IMR-90 (cell line): ENCODE results near the gene VEGFC. TPM values are rescaled to one million over a fixed set of nuclear protein-coding genes. Genes with fewer than 3 reads are reported as not detected.
A peak's percentile ranks its signal among the peaks of the same experiment; 100 is the strongest.

Source experiments
- ATAC-seq: fragments of 200-7000 bp; cut with Tn5 transposase; 2 replicates; pipeline ENCODE4 v1.9.1; 2020; ENCODE audit warnings: low read depth, mild to moderate bottlenecking, moderate library complexity
- BruUV-seq: library from RNA; stranded (reverse); fragments of 400-500 nt; replicated peaks from 2 replicates; lab custom pipeline; 2021; lab: Mats Ljungman, UMichigan
- CTCF ChIA-PET: fragments of 300-600 bp; formaldehyde crosslinking; extraction: SDS; loops from one replicate; lab custom pipeline; 2021; ENCODE audit warnings: antibody characterized with exemption; lab: Yijun Ruan, JAX
- POLR2A ChIA-PET: fragments of 300-600 bp; sonication (Branson Sonifier 250); formaldehyde crosslinking; loops from one replicate; lab custom pipeline; 2022; ENCODE audit warnings: antibody characterized with exemption; ENCODE audit not compliant: unreplicated experiment; lab: Charles Lee
- DNase-seq: peaks from one replicate; pipeline ENCODE4 v3.0.0; 2013
- H2AFZ ChIP-seq: replicated peaks from 2 replicates; pipeline ENCODE3; 2013; ENCODE audit warnings: low read length, mild to moderate bottlenecking; ENCODE audit not compliant: poor library complexity
- H2AK5ac ChIP-seq: 2 replicates; pipeline ENCODE4 v1.6.1; 2013; ENCODE audit warnings: low read depth, low read length, inconsistent platforms
- H2AK9ac ChIP-seq: replicated peaks from 2 replicates; pipeline ENCODE3; 2013; ENCODE audit warnings: mild to moderate bottlenecking, low read depth, low read length, moderate library complexity; ENCODE audit not compliant: poor library complexity
- H2BK120ac ChIP-seq: 2 replicates; pipeline ENCODE4 v1.6.1; 2013; ENCODE audit warnings: low read depth, low read length, inconsistent platforms
- H2BK15ac ChIP-seq: 3 replicates; pipeline ENCODE4 v1.6.1; 2013; ENCODE audit warnings: low read depth, low read length, inconsistent platforms
- H2BK20ac ChIP-seq: 2 replicates; pipeline ENCODE4 v1.6.1; 2013; ENCODE audit warnings: low read depth, mild to moderate bottlenecking, inconsistent platforms, low read length, moderate library complexity
- H2BK5ac ChIP-seq: 2 replicates; pipeline ENCODE4 v1.6.1; 2013; ENCODE audit warnings: mild to moderate bottlenecking, low read depth, low read length, inconsistent platforms; ENCODE audit not compliant: poor library complexity, severe bottlenecking
- H3K14ac ChIP-seq: replicated peaks from 2 replicates; pipeline ENCODE4 v1.6.1; 2013; ENCODE audit warnings: low read depth, low read length, inconsistent platforms
- H3K18ac ChIP-seq: 2 replicates; pipeline ENCODE4 v1.6.1; 2013; ENCODE audit warnings: low read depth, low read length, control low read depth
- H3K23ac ChIP-seq: 2 replicates; pipeline ENCODE4 v1.6.1; 2013; ENCODE audit warnings: low read depth, low read length, inconsistent platforms
- H3K27ac ChIP-seq: 2 replicates; pipeline ENCODE4 v1.5.1; 2013; ENCODE audit warnings: mild to moderate bottlenecking, control low read depth, low read length; ENCODE audit not compliant: insufficient read depth
- H3K27me3 ChIP-seq: 2 replicates; pipeline ENCODE4 v1.6.1; 2013; ENCODE audit warnings: low read length; ENCODE audit not compliant: control insufficient read depth, insufficient read depth
- H3K36me3 ChIP-seq: 2 replicates; pipeline ENCODE4 v1.6.1; 2013; ENCODE audit warnings: low read length, mixed read lengths; ENCODE audit not compliant: control insufficient read depth, insufficient read depth
- H3K4ac ChIP-seq: 2 replicates; pipeline ENCODE4 v1.6.1; 2013; ENCODE audit warnings: low read depth, low read length, inconsistent platforms
- H3K4me1 ChIP-seq: 2 replicates; pipeline ENCODE4 v1.6.1; 2013; ENCODE audit warnings: low read length, mixed read lengths; ENCODE audit not compliant: control insufficient read depth, insufficient read depth
- H3K4me2 ChIP-seq: 2 replicates; pipeline ENCODE4 v1.6.1; 2013; ENCODE audit warnings: low read depth, mild to moderate bottlenecking, control low read depth, low read length, moderate library complexity
- H3K4me3 ChIP-seq: 2 replicates; pipeline ENCODE4 v1.5.1; 2013; ENCODE audit warnings: low read depth, mild to moderate bottlenecking, control low read depth, low read length, moderate library complexity; ENCODE audit not compliant: insufficient read depth
- H3K56ac ChIP-seq: 2 replicates; pipeline ENCODE4 v1.6.1; 2013; ENCODE audit warnings: low read length, inconsistent platforms; ENCODE audit not compliant: insufficient read depth; ENCODE audit errors: extremely low read depth
- H3K79me1 ChIP-seq, 2 experiments: 2 replicates each; pipeline ENCODE4 v1.6.1; 2013; ENCODE audit warnings: low read length in 2 of 2, inconsistent platforms in 1 of 2, low read depth in 1 of 2
- H3K9ac ChIP-seq: 2 replicates; pipeline ENCODE4 v1.6.1; 2013; ENCODE audit warnings: low read depth, low read length, control low read depth
- H3K9me1 ChIP-seq: 2 replicates; pipeline ENCODE4 v1.6.1; 2013; ENCODE audit warnings: low read length, inconsistent platforms; ENCODE audit not compliant: insufficient read depth
- H3K9me3 ChIP-seq: 2 replicates; pipeline ENCODE4 v1.6.1; 2013; ENCODE audit warnings: low read length; ENCODE audit not compliant: control insufficient read depth, insufficient read depth
- H4K20me1 ChIP-seq: 2 replicates; pipeline ENCODE4 v1.6.1; 2013; ENCODE audit warnings: low read length, inconsistent platforms; ENCODE audit not compliant: insufficient read depth
- H4K5ac ChIP-seq: 2 replicates; pipeline ENCODE4 v1.6.1; 2013; ENCODE audit warnings: mild to moderate bottlenecking, low read depth, low read length, control low read depth
- H4K8ac ChIP-seq, 2 experiments: 2 replicates each; pipeline ENCODE4 v1.6.1; 2013; ENCODE audit warnings: low read depth in 2 of 2, low read length in 2 of 2, control low read depth in 1 of 2, inconsistent platforms in 1 of 2
- H4K91ac ChIP-seq: 2 replicates; pipeline ENCODE4 v1.6.1; 2013; ENCODE audit warnings: low read depth, low read length, inconsistent platforms; ENCODE audit not compliant: insufficient read depth
- CEBPB ChIP-seq: IDR thresholded peaks from 2 replicates; pipeline ENCODE4 v1.6.1; 2012; ENCODE audit warnings: low read depth, low read length, improper control_type of control experiment
- CHD1 ChIP-seq: IDR thresholded peaks from 2 replicates; pipeline ENCODE4 v1.6.1; 2012; ENCODE audit warnings: low read depth, low read length, improper control_type of control experiment
- MAFK ChIP-seq: IDR thresholded peaks from 2 replicates; pipeline ENCODE4 v1.6.1; 2012; ENCODE audit warnings: low read depth, low read length, improper control_type of control experiment
- MAZ ChIP-seq: IDR thresholded peaks from 2 replicates; pipeline ENCODE4 v1.6.1; 2012; ENCODE audit warnings: low read depth, mild to moderate bottlenecking, low read length, improper control_type of control experiment, moderate library complexity, borderline replicate concordance
- MXI1 ChIP-seq: IDR thresholded peaks from 2 replicates; pipeline ENCODE4 v1.6.1; 2012; ENCODE audit warnings: low read depth, mild to moderate bottlenecking, low read length, moderate library complexity, borderline replicate concordance
- NFE2L2 ChIP-seq: fragments of 150-350 bp; IDR thresholded peaks from 2 replicates; pipeline ENCODE4 v1.6.1; 2016; ENCODE audit warnings: low read depth, mild to moderate bottlenecking, low read length
- POLR2A ChIP-seq: IDR thresholded peaks from 2 replicates; pipeline ENCODE4 v1.6.1; 2012; ENCODE audit warnings: mild to moderate bottlenecking, low read depth, low read length
- RAD21 ChIP-seq: IDR thresholded peaks from 2 replicates; pipeline ENCODE4 v1.6.1; 2012; ENCODE audit warnings: low read length, improper control_type of control experiment
- RCOR1 ChIP-seq: IDR thresholded peaks from 2 replicates; pipeline ENCODE4 v1.6.1; 2012; ENCODE audit warnings: mild to moderate bottlenecking, low read length, improper control_type of control experiment; ENCODE audit not compliant: insufficient replicate concordance
- RFX5 ChIP-seq: IDR thresholded peaks from 2 replicates; pipeline ENCODE4 v1.8.0; 2012; ENCODE audit warnings: low read depth, mild to moderate bottlenecking, low read length, moderate library complexity
- WGBS, 2 experiments: methylation state at CpG; one replicate each; pipeline versions ENCODE4 v1.1.5 to v1.1.7; 2013; ENCODE audit warnings: missing lambda C conversion rate in 2 of 2; ENCODE audit not compliant: insufficient read length in 1 of 2; ENCODE audit errors: extremely low coverage in 2 of 2; 5-methylcytosine and 5-hydroxymethylcytosine counted together
- dilution Hi-C: fragments of 300-500 bp; cut with HindIII; formaldehyde crosslinking; loops from one replicate; pipeline ENCODE4 v1.14.3; 2018; ENCODE audit warnings: low sequenced_read_pairs; ENCODE audit not compliant: unreplicated experiment
- in situ Hi-C: fragments of 300-500 bp; cut with MboI; formaldehyde crosslinking; loops from 3 replicates; pipeline ENCODE4 v1.14.3; 2019; ENCODE audit warnings: low sequenced_read_pairs, inconsistent platforms, mixed read lengths
- intact Hi-C: fragments of 100-400 bp; cut with micrococcal nuclease; formaldehyde crosslinking; loops from 2 replicates; pipeline ENCODE4 v1.10.0; 2022
- polyA plus RNA-seq, 3 experiments: library from polyadenylated mRNA; depleted of rRNA; stranded (reverse); fragments of >200 nt; gene quantifications; 2 replicates each; pipeline ENCODE4 v1.2.3, GENCODE V29; 2012; ENCODE audit warnings: low replicate concordance in 1 of 3
- total RNA-seq: library from RNA; depleted of rRNA; stranded (reverse); fragments of >200 nt; gene quantifications from 2 replicates; pipeline ENCODE4 v1.2.3, GENCODE V29; 2012
- TF ChIP-seq, protein P1 (sequence below): fragments of 150-350 bp; IDR thresholded peaks from 2 replicates; pipeline ENCODE4 v1.6.1; 2017; ENCODE audit warnings: mild to moderate bottlenecking, antibody characterized with exemption, low read length, low read depth
- TF ChIP-seq, protein P2 (sequence below): fragments of 150-350 bp; IDR thresholded peaks from 2 replicates; pipeline ENCODE4 v1.6.1; 2016; ENCODE audit warnings: low read depth, mild to moderate bottlenecking, low read length, moderate library complexity, borderline replicate concordance

VEGFC gene
- total and polyA plus RNA-seq, 2 of the 4 experiments (the other 2 are of a cell fraction): 22.9 to 49.7 TPM

- H2AFZ ChIP-seq: no peak overlapping the region
- H3K4me1 ChIP-seq: peaks cover 11% of the 10 kb centered on the region
- H4K8ac ChIP-seq: no peak overlapping the region
- no peak overlapping the region for H2BK15ac ChIP-seq
- ATAC-seq: no peak
- 0 out of 2 replicates have a peak overlapping the region, but pooled peaks have one; percentile 36 for H3K14ac ChIP-seq
- peak overlapping the region; percentile 44 for H2BK5ac ChIP-seq
- H3K9ac ChIP-seq: no peak overlapping the region
- H3K9me3 ChIP-seq: no peaks in the 10 kb centered on the region
- no peak overlapping the region for H3K4me3 ChIP-seq
- no peak overlapping the region for H2BK20ac ChIP-seq
- WGBS, 2 experiments: no CpG with 5 or more reads among the region's 6 CpGs
- H4K91ac ChIP-seq: no peak overlapping the region
- H3K27me3 ChIP-seq: no peaks in the 10 kb centered on the region
- H3K9me1 ChIP-seq: peaks cover 16% of the 10 kb centered on the region
- H4K20me1 ChIP-seq: peaks cover 76% of the 10 kb centered on the region
- no peak overlapping the region for H3K56ac ChIP-seq
- H3K79me1 ChIP-seq: peaks cover 5 to 32% of the 10 kb centered on the region in 2 experiments; a peak in 3 of 4 replicates
- no peak overlapping the region for H2AK9ac ChIP-seq
- no peak overlapping the region for H2BK120ac ChIP-seq
- DNase-seq: no peak
- H3K4ac ChIP-seq: no peak overlapping the region
- H3K27ac ChIP-seq: no peak overlapping the region
- no peak overlapping the region for H2AK5ac ChIP-seq
- intact Hi-C loops (no loop called here), in situ Hi-C loops (no loop called here), dilution Hi-C loops (no loop called here)
- H4K5ac ChIP-seq: no peak overlapping the region
- ChIA-PET CTCF (no interaction called here), POLR2A (no interaction called here)
- H3K18ac ChIP-seq: no peak overlapping the region
- no peaks in the 10 kb centered on the region for H3K36me3 ChIP-seq
- H3K4me2 ChIP-seq: no peak overlapping the region
- BruUV-seq: no TSS peak
- TF ChIP-seq RCOR1 (no peak), NFE2L2 (no peak), POLR2A (no peak), MAFK (no peak), RAD21 (no peak), MAZ (no peak), RFX5 (no peak), CEBPB (no peak), MXI1 (no peak), CHD1 (no peak)
- TF ChIP-seq, protein P1, sequence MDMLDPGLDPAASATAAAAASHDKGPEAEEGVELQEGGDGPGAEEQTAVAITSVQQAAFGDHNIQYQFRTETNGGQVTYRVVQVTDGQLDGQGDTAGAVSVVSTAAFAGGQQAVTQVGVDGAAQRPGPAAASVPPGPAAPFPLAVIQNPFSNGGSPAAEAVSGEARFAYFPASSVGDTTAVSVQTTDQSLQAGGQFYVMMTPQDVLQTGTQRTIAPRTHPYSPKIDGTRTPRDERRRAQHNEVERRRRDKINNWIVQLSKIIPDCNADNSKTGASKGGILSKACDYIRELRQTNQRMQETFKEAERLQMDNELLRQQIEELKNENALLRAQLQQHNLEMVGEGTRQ: no peak
- TF ChIP-seq, protein P2, sequence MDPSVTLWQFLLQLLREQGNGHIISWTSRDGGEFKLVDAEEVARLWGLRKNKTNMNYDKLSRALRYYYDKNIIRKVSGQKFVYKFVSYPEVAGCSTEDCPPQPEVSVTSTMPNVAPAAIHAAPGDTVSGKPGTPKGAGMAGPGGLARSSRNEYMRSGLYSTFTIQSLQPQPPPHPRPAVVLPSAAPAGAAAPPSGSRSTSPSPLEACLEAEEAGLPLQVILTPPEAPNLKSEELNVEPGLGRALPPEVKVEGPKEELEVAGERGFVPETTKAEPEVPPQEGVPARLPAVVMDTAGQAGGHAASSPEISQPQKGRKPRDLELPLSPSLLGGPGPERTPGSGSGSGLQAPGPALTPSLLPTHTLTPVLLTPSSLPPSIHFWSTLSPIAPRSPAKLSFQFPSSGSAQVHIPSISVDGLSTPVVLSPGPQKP: no peak
- H3K23ac ChIP-seq: no peak overlapping the region
These were observed 50.5 kb downstream of the VEGFC start for GRCh38 chr4:176742211-176742610.
